SKM-1 treated with dmso at 0.1 percent for 144 hours (cell line): ENCODE measurements around the gene VKORC1.

ENCODE experiments used
- DNase-seq: peaks from one replicate; lab custom pipeline; 2025; ENCODE audit not compliant: unreplicated experiment; lab: John Stamatoyannopoulos, UW

Gene VKORC1

DNA sequence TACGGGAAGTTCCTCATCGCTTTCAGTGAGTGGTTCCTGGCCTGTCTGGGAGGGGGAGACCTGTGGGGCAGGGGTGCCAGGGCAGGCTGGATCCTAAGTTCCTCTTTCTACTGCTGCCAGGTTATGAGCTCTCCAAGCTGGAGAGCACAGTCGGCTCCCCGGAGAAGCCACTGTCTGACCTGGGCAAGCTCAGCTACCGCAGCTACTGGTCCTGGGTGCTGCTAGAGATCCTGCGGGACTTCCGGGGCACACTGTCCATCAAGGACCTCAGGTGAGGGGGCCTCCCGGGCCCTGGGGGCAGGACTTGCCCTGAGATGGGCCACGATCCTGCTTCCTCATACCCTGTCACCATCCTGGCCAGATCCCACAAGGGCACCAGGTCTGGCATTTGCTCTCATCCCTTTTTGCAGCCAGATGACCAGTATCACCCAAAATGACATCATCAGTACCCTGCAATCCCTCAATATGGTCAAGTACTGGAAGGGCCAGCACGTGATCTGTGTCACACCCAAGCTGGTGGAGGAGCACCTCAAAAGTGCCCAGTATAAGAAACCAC, 35.8 kb upstream of the VKORC1 start:
- peak; percentile 64 for DNase-seq

- no peak for DNase-seq
Observed at GRCh38 chr16:31129568-31130335, 35.2 kb upstream of the VKORC1 start.

DNA sequence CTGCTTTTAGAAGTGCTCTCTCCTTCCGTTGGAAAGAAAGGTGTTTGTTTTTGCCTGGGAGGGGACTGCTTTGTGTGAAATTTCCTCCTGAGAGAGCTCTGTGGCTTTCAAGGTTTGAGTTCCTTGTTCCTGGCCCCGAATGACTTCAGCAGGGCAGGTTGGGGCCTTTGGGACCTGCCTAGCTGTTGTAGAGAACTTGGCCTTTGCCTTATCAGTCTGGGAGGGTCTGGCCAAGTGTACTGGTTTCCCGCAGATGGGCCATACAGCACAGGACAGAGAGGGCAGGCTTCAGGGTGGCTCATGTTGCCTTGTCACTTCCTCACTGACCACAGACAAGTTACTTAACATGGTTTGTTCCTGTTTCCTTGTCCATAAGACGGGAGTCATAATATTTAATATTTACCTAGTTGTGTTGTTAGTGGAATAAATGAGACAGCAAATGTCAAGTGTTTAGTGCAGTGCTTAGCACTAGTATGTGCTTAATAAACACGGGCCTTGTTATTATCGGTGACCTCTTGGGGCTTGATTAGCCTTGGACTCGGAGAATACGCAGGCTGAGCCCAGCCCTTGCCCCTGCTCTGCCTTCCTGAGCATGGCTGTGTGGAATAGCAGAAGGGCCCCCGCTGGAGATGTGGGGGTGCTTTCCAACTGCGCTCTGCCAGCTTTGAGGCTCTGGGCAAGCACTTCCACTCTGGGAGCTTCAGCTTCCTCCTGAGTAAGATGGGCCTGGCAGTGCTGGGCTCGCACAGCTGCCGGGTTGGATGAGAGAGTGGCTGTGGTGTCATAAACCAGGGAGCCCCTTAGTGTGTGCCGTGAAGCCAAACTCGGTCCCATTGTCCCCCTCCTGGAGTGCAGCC, 34.3 kb upstream of the VKORC1 start:
- DNase-seq = peak; percentile 99

DNA sequence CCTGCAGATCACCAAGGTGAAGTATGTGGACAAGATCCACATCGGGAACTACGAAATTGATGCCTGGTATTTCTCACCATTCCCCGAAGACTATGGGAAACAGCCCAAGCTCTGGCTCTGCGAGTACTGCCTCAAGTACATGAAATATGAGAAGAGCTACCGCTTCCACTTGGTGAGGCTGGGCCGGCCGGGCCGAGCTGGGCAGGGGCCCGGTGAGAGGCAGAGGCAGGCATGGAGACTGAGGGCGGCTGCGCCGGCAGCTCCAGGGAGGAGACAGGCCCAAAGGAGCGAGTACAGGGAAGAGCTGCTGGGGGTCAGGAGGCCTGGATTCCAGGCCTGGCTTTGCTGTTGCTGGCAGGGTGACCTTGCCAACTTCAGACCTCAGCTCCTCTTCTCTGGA, 32.6 kb upstream of the VKORC1 start:
- DNase-seq = no peak

DNA sequence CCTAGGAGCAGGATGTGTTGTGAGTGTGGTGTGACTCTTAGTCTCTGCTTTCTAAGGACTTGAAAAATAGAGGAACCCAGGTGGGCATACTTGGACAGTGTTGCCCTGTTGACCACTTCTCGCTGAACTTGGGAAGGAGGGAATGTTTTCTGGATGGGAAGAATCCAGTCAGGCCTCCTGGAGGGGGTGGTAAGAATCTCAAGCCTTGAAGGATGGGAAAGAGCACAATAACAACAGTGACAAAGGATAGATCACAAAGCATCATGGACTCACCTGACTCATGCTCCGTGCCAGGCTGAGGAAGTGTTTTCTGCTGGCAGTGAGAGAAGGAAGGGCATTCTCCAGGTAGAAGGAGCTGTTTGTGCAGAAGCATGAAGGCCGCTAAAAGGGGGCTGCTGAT, 31.2 kb upstream of the VKORC1 start:
- no peak for DNase-seq

DNA sequence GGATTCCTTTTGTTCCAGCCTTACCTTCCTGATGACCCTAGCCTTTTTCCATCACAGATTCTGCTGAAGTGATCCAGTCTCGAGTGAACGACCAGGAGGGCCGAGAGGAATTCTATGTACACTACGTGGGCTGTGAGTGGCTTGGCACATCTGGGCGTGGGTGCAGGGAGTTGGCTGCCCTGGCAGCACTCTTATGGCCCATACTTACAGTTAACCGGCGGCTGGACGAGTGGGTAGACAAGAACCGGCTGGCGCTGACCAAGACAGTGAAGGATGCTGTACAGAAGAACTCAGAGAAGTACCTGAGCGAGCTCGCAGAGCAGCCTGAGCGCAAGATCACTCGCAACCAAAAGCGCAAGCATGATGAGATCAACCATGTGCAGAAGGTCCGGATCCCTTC, 25.5 kb upstream of the VKORC1 start:
- DNase-seq = no peak

DNA sequence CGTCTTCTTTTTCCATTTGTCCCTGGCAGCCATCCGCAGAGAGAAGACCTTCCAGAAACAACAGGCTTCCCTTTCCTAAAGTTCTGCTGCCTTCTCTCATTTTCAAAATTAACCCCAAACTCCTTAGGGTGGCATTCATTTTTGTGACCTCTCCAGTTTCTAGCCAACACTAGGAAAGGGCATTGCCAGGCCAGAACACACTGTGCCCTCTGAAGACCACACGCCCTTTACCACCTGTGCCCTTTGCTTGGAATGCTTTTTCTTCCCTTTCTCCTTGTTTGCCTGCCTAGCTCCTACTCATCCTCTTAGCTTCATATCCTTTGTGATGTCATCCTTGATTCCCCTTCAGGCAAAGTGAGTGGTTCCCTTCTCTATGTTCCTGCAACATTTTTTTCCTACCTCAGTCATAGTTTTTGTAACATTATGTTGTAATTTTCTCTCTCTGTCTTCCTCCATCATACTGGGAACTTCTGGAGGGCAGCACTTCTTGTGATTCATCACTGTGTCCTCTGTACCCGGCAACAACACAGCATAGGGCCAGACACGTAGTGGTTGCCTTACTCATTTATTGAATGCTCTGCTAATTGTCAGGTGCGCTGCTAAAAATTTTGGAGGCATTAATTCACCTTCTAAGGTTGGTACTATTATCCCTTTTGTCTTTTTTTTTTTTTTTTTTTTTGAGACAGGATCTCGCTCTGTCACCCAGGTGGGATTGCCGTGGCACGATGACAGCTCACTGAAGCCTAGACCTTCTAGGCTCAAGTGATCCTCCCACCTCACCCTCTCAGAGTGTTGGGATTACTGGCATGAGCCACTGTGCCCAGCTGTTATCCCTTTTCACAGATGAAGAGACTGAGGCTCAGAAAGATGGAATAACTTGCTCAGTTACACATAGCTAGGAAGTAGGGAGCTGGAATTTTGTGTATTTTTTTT, 23.9 kb upstream of the VKORC1 start:
- peak; percentile 8 for DNase-seq

- DNase-seq = peak; percentile 96
Observed at GRCh38 chr16:31117384-31118222, 23.0 kb upstream of the VKORC1 start, which contains the start of gene KAT8. KAT8 (plus strand) TSS chr16:31117664; CDS start chr16:31117682, 18 bp downstream.

DNA sequence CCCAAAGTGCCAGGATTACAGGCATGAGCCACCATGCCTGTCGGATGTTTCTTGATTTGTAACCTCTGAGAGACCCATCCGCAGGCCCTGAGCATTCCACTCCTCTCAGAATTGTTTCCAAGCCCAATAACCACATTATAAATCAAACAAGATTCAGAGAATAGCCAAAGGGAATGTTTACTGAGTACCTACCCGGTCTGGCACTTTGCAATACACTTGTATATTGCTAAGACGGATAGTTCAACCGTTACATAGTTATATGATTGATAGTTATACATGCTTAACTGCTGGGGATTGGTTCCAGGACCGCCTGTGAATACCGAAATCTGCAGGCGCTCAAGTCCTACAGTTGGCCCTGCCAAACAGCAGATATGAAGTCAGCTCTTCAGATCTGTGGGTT, 19.9 kb upstream of the VKORC1 start:
- DNase-seq = no peak

- DNase-seq = peak; percentile 80
Observed at GRCh38 chr16:31113121-31114120, 18.8 kb upstream of the VKORC1 start.

- DNase-seq = no peak
Observed at GRCh38 chr16:31112711-31113110, 18.1 kb upstream of the VKORC1 start.

DNA sequence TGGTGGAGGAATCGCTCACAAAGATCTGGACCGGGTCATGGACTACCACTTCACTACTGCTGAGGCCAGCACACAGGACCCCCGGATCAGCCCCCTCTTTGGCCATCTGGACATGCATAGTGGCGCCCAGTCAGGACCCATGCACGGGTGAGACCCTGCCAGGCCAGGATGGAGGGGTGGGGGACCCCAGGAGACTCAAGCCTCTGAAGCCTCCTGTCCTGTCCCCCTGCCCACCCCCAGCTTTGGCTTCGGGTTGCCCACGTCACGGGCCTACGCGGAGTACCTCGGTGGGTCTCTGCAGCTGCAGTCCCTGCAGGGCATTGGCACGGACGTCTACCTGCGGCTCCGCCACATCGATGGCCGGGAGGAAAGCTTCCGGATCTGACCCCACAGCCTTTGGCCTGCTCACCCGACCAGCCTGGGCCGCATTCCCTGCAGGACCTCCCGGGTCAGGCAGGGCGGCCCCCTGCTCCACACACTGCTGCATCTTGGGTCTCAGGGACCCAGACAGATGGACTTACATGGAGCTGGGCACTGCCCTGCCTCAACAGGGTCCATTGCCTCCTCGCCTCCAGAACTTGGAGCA, 17.4 kb upstream of the VKORC1 start:
- DNase-seq = no peak

DNA sequence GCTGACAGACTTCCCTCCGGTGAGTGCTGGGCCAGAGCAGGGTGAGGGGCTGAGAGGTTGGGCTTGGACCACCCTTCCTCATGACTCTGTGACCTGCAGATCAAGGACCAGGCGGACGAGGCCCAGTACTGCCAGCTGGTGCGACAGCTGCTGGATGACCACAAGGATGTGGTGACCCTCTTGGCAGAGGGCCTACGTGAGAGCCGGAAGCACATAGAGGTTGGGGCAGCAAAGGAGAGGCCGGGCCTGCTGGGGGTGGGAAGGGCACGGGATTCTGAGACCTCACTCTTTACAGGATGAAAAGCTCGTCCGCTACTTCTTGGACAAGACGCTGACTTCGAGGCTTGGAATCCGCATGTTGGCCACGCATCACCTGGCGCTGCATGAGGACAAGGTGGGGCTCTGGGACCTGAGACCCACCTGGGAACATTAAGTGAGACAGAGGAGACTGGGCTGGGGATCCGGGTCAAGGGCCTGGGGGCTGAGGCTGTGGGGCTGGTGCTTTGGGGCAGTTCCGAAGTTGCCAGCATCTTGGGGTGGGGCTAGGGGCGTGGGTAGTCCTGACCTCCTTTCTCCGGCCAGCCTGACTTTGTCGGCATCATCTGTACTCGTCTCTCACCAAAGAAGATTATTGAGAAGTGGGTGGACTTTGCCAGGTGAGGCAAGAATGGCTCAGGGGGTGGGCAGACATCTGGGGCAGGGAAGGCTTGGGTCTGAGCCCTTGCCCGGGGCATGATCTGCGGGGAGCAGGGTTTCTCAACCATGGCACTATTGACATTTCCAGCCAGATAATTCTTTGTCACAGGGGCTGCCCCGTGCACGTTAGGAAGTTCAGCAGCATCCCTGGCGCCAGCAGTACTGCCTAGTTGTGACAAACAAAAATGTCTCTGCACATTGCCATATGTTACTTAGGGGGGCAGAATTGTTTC, 15.8 kb upstream of the VKORC1 start:
- DNase-seq = no peak

DNA sequence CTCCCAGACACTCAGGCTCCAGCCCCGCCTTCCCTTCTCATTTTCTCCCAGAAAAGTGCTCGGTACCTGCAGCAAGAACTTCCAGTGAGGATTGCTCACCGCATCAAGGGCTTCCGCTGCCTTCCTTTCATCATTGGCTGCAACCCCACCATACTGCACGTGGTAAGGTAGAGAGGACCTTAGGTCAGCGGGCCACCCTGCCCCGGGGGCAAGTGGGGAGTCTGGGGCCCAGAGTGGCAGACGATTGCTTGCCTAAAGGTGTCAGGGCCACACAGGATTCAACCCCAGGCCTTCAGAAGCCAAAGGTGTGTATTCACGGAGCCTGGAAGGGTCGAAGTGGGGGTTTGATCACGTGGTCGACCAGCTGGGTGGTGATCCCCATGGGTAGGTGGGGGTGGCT, 15.0 kb upstream of the VKORC1 start:
- no peak for DNase-seq

- DNase-seq = no peak
Observed at GRCh38 chr16:31108794-31109558, 14.4 kb upstream of the VKORC1 start.

- DNase-seq = peak; percentile 64
Observed at GRCh38 chr16:31108035-31108793, 13.6 kb upstream of the VKORC1 start, which contains the start of gene BCKDK. BCKDK (plus strand) TSS chr16:31108386; CDS start chr16:31109224, 838 bp downstream.
